Endothelial cell of umbilical vein (primary cell): ENCODE data around the gene MGAT5B. TPM values are rescaled to one million over a fixed set of nuclear protein-coding genes. Genes with fewer than 3 reads are reported as not detected.

Source experiments
- BruUV-seq: library from RNA; stranded (reverse); fragments of 400-500 nt; replicated peaks from 2 replicates; lab custom pipeline; 2021; lab: Mats Ljungman, UMichigan
- CTCF ChIA-PET: fragments of 300-600, 350-600 bp; sonication (Branson Sonifier 250); formaldehyde crosslinking; loops from one replicate; lab custom pipeline; 2021; ENCODE audit warnings: antibody characterized with exemption, inconsistent platforms; lab: Charles Lee
- POLR2A ChIA-PET: fragments of 300-600, 350-600 bp; sonication (Branson Sonifier 250); formaldehyde crosslinking; loops from one replicate; lab custom pipeline; 2021; ENCODE audit warnings: antibody characterized with exemption, inconsistent platforms; lab: Charles Lee
- DNase-seq: peaks from one replicate; pipeline ENCODE4 v3.0.0-alpha.2; 2011; ENCODE audit warnings: low read depth, low spot score
- FAIRE-seq: peaks from 2 replicates; lab custom pipeline; 2011; peaks lifted over from hg19 to GRCh38; lab: Jason Lieb, UNC
- H2AFZ ChIP-seq: 2 replicates; pipeline ENCODE4 v1.6.0; 2012; ENCODE audit warnings: low read depth, low read length, control low read depth, inconsistent platforms
- H3K27ac ChIP-seq: 2 replicates; pipeline ENCODE4 v1.5.1; 2011; ENCODE audit warnings: low read depth, mild to moderate bottlenecking, control low read depth, low read length, moderate library complexity; ENCODE audit not compliant: insufficient read depth
- H3K27me3 ChIP-seq, 2 experiments: 2 replicates each; pipeline versions ENCODE4 v1.6.0 to v1.6.1; 2011; ENCODE audit warnings: low read length in 2 of 2, mixed read lengths in 1 of 2; ENCODE audit not compliant: control insufficient read depth in 2 of 2, insufficient read depth in 2 of 2
- H3K36me3 ChIP-seq, 2 experiments: 2 replicates in 1 of 2; 3 replicates in 1 of 2; pipeline ENCODE4 v1.5.1; 2011; ENCODE audit warnings: low read length in 2 of 2, mild to moderate bottlenecking in 1 of 2, moderate library complexity in 1 of 2; ENCODE audit not compliant: control insufficient read depth in 2 of 2, insufficient read depth in 2 of 2; ENCODE audit errors: extremely low read depth in 1 of 2
- H3K4me1 ChIP-seq: 3 replicates; pipeline ENCODE4 v1.5.1; 2011; ENCODE audit warnings: mild to moderate bottlenecking, low read length; ENCODE audit not compliant: control insufficient read depth, insufficient read depth; ENCODE audit errors: extremely low read depth
- H3K4me2 ChIP-seq: 2 replicates; pipeline ENCODE4 v1.6.1; 2011; ENCODE audit warnings: low read length, control low read depth, mixed read lengths; ENCODE audit not compliant: insufficient read depth
- H3K4me3 ChIP-seq, 3 experiments: fragments of 200-600 bp in 1 of 3; sonication (generic), shearing (Covaris generic) in 1 of 3; replicated peaks in 1 of 3; 2 replicates each; pipeline ENCODE4 v1.5.1; 2011 to 2016; ENCODE audit warnings: control low read depth in 3 of 3, low read length in 3 of 3, mild to moderate bottlenecking in 2 of 3, inconsistent platforms in 1 of 3, low read depth in 1 of 3, moderate library complexity in 1 of 3; ENCODE audit not compliant: insufficient read depth in 1 of 3
- H3K79me2 ChIP-seq: 2 replicates; pipeline ENCODE4 v1.6.0; 2012; ENCODE audit warnings: low read length, inconsistent platforms; ENCODE audit not compliant: control insufficient read depth, insufficient read depth
- H3K9ac ChIP-seq: replicated peaks from 2 replicates; pipeline ENCODE3; 2011; ENCODE audit warnings: low read length, control low read depth; ENCODE audit not compliant: insufficient read depth; ENCODE audit errors: extremely low read depth
- H3K9me1 ChIP-seq: replicated peaks from 3 replicates; pipeline ENCODE4 v1.6.0; 2011; ENCODE audit warnings: mild to moderate bottlenecking, low read length; ENCODE audit not compliant: control insufficient read depth, insufficient read depth; ENCODE audit errors: extremely low read depth
- H3K9me3 ChIP-seq: replicated peaks from 2 replicates; pipeline ENCODE4 v1.5.1; 2012; ENCODE audit warnings: low read length, inconsistent platforms; ENCODE audit not compliant: control insufficient read depth, insufficient read depth
- H4K20me1 ChIP-seq: replicated peaks from 2 replicates; pipeline ENCODE3; 2011; ENCODE audit warnings: mild to moderate bottlenecking, low read length; ENCODE audit not compliant: control insufficient read depth, insufficient read depth; ENCODE audit errors: extremely low read depth
- CTCF ChIP-seq, 2 donors: IDR thresholded peaks; 1 replicate in 1 of 2; 2 replicates in 1 of 2; pipeline ENCODE4 v1.5.1; 2011; ENCODE audit warnings: low read length in 2 of 2, mild to moderate bottlenecking in 2 of 2, moderate library complexity in 2 of 2, control low read depth in 1 of 2, inconsistent platforms in 1 of 2, low read depth in 1 of 2; ENCODE audit not compliant: insufficient read depth in 1 of 2; ENCODE audit errors: extremely low read depth in 1 of 2
- EZH2 ChIP-seq: IDR thresholded peaks from 2 replicates; pipeline ENCODE4 v1.6.1; 2012; ENCODE audit warnings: borderline replicate concordance, low read depth, mild to moderate bottlenecking, moderate library complexity, low read length, inconsistent platforms; ENCODE audit not compliant: severe bottlenecking
- FOS ChIP-seq: IDR thresholded peaks from 2 replicates; pipeline ENCODE4 v1.6.1; 2011; ENCODE audit warnings: mild to moderate bottlenecking, low read length, moderate library complexity, borderline replicate concordance; ENCODE audit not compliant: insufficient read depth
- GATA2 ChIP-seq: IDR thresholded peaks from 2 replicates; pipeline ENCODE4 v1.7.0; 2011; ENCODE audit warnings: low read depth, mild to moderate bottlenecking, moderate library complexity, mixed read lengths, low read length; ENCODE audit not compliant: insufficient read length, insufficient read depth
- JUN ChIP-seq: IDR thresholded peaks from 2 replicates; pipeline ENCODE4 v1.6.1; 2011; ENCODE audit warnings: borderline replicate concordance, low read depth; ENCODE audit not compliant: insufficient read length, insufficient read depth
- MAX ChIP-seq: IDR thresholded peaks from 2 replicates; pipeline ENCODE4 v1.6.1; 2011; ENCODE audit not compliant: insufficient read depth, insufficient read length
- MYC ChIP-seq: IDR thresholded peaks from one replicate; pipeline ENCODE4 v1.6.1; 2011; ENCODE audit warnings: mild to moderate bottlenecking, low read depth, low read length
- POLR2A ChIP-seq: IDR thresholded peaks from 2 replicates; pipeline ENCODE4 v1.6.1; 2012; ENCODE audit warnings: low read depth, mild to moderate bottlenecking, control low read depth, low read length
- POLR2AphosphoS5 ChIP-seq: IDR thresholded peaks from 2 replicates; pipeline ENCODE4 v1.6.1; 2012; ENCODE audit warnings: low read depth, mild to moderate bottlenecking, control low read depth, low read length, moderate library complexity; ENCODE audit not compliant: insufficient read depth
- dilution Hi-C: fragments of 300-500 bp; cut with MboI; formaldehyde crosslinking; loops from one replicate; pipeline ENCODE4 v1.15.0; 2019; ENCODE audit warnings: low sequenced_read_pairs; ENCODE audit not compliant: extremely low pct_ligation_motif_present
- intact Hi-C: fragments of 100-400 bp; cut with micrococcal nuclease; formaldehyde crosslinking; loops from one replicate; pipeline ENCODE4 v1.10.0; 2022
- polyA plus RNA-seq, 4 experiments: library from polyadenylated mRNA; depleted of rRNA in 3 of 4; stranded (reverse) in 3 of 4; unstranded in 1 of 4; fragments of >200 nt; gene quantifications; 2 replicates each; pipeline versions ENCODE4 v1.2.1 to v1.2.3, GENCODE V29; 2011 to 2012; ENCODE audit warnings: missing spikeins in 1 of 4
- total RNA-seq: library from RNA; stranded (reverse); gene quantifications from 2 replicates; pipeline ENCODE4 v1.2.3, GENCODE V29; 2021

Gene MGAT5B
- total and polyA plus RNA-seq, 2 donors (not counting 3 experiments of a cell fraction or from before 2014, with no cell fraction given): 1.7 to 2.1 TPM

GRCh38 chr17:76904116-76904515, 35.9 kb downstream of the MGAT5B start:
- Histone ChIP-seq H3K79me2 (no peaks in the 10 kb centered on the region), H3K9me3 (no peaks in the 10 kb centered on the region), H3K9me1 (no peaks in the 10 kb centered on the region), H3K4me2 (no peak overlapping the region), H4K20me1 (no peaks in the 10 kb centered on the region), H3K4me1 (peaks cover 6% of the 10 kb centered on the region), H3K27me3 (no peaks in the 10 kb centered on the region), H3K36me3 (no peaks in the 10 kb centered on the region), H3K9ac (no peak overlapping the region), H3K4me3 (no peak overlapping the region), H2AFZ (no peak overlapping the region), H3K27ac (no peak overlapping the region)
- DNase-seq (no peak), FAIRE-seq (no peak)
- no TSS peak for BruUV-seq
- TF ChIP-seq POLR2A (no peak), GATA2 (no peak), MYC (no peak), EZH2 (no peak), JUN (no peak), POLR2AphosphoS5 (no peak), FOS (no peak), MAX (no peak), CTCF (IDR thresholded peaks at IDR 0.05; ENCODE audit: extremely low read depth in 1 of 2, insufficient read depth in 1 of 2, low read depth in 1 of 2, low read length in 2 of 2) (no peak)
- dilution Hi-C loops (no loop called here), intact Hi-C loops (no loop called here)
- ChIA-PET CTCF (no interaction called here), POLR2A (no interaction called here)
